H1 (cell line): ENCODE results near the gene FBXO5.

Experiments
- POLR2A ChIP-seq, 2 experiments: IDR thresholded peaks; 1 replicate in 1 of 2; 2 replicates in 1 of 2; pipeline ENCODE4 v1.6.1; 2011; ENCODE audit warnings: low read depth in 2 of 2, low read length in 2 of 2, mild to moderate bottlenecking in 2 of 2; ENCODE audit errors: control extremely low read depth in 1 of 2
- POLR2AphosphoS5 ChIP-seq: IDR thresholded peaks from 2 replicates; pipeline ENCODE4 v1.6.1; 2011; ENCODE audit warnings: low read depth, low read length
- RAD21 ChIP-seq, 2 experiments: IDR thresholded peaks in 1 of 2; conservative IDR thresholded peaks in 1 of 2; 2 replicates each; pipeline ENCODE4 v1.6.1; 2011; ENCODE audit warnings: low read depth in 2 of 2, low read length in 2 of 2, improper control_type of control experiment in 1 of 2, inconsistent platforms in 1 of 2, mild to moderate bottlenecking in 1 of 2, moderate library complexity in 1 of 2
- TF ChIP-seq, protein P1 (sequence below): IDR thresholded peaks from 2 replicates; pipeline ENCODE4 v1.6.1; 2012; ENCODE audit warnings: low read length, inconsistent platforms
- TF ChIP-seq, protein P2 (sequence below), 3 experiments: IDR thresholded peaks; 1 replicate in 2 of 3; 2 replicates in 1 of 3; pipeline versions ENCODE4 v1.5.1 to v1.6.1; 2011; ENCODE audit warnings: low read length in 3 of 3, mild to moderate bottlenecking in 3 of 3, inconsistent platforms in 2 of 3, low read depth in 1 of 3, moderate library complexity in 1 of 3; ENCODE audit not compliant: insufficient read depth in 1 of 3; ENCODE audit errors: control extremely low read depth in 1 of 3

- TF ChIP-seq, protein P1, sequence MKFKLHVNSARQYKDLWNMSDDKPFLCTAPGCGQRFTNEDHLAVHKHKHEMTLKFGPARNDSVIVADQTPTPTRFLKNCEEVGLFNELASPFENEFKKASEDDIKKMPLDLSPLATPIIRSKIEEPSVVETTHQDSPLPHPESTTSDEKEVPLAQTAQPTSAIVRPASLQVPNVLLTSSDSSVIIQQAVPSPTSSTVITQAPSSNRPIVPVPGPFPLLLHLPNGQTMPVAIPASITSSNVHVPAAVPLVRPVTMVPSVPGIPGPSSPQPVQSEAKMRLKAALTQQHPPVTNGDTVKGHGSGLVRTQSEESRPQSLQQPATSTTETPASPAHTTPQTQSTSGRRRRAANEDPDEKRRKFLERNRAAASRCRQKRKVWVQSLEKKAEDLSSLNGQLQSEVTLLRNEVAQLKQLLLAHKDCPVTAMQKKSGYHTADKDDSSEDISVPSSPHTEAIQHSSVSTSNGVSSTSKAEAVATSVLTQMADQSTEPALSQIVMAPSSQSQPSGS, result no peak
- TF ChIP-seq, protein P2, sequence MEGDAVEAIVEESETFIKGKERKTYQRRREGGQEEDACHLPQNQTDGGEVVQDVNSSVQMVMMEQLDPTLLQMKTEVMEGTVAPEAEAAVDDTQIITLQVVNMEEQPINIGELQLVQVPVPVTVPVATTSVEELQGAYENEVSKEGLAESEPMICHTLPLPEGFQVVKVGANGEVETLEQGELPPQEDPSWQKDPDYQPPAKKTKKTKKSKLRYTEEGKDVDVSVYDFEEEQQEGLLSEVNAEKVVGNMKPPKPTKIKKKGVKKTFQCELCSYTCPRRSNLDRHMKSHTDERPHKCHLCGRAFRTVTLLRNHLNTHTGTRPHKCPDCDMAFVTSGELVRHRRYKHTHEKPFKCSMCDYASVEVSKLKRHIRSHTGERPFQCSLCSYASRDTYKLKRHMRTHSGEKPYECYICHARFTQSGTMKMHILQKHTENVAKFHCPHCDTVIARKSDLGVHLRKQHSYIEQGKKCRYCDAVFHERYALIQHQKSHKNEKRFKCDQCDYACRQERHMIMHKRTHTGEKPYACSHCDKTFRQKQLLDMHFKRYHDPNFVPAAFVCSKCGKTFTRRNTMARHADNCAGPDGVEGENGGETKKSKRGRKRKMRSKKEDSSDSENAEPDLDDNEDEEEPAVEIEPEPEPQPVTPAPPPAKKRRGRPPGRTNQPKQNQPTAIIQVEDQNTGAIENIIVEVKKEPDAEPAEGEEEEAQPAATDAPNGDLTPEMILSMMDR (IDR thresholded peaks at IDR 0.05; ENCODE audit: control extremely low read depth in 1 of 3, insufficient read depth in 1 of 3, low read depth in 1 of 3, low read length in 3 of 3), result no peak
- TF ChIP-seq POLR2A (IDR thresholded peaks at IDR 0.05; ENCODE audit: control extremely low read depth in 1 of 2, low read depth in 2 of 2, low read length in 2 of 2) (no peak), POLR2AphosphoS5 (no peak), RAD21 (IDR thresholded peaks at IDR 0.05 in 1 of 2, conservative IDR thresholded peaks at IDR 0.05 in 1 of 2; ENCODE audit: low read depth in 2 of 2, low read length in 2 of 2) (no peak)
These were observed 35.8 kb downstream of the FBXO5 start for GRCh38 chr6:152946995-152947394.
